Loucy (cell line): ENCODE results near the gene ACVR2B.

Source experiments
- CTCF ChIP-seq: fragments of 200-600 bp; sonication (generic); conservative IDR thresholded peaks from 2 replicates; pipeline ENCODE4 v1.5.1; 2014; ENCODE audit warnings: mild to moderate bottlenecking, antibody characterized with exemption, low read length
- EZH2phosphoT487 ChIP-seq: fragments of 200-600 bp; IDR thresholded peaks from 2 replicates; pipeline ENCODE4 v1.6.1; 2018; ENCODE audit warnings: antibody characterized with exemption, mild to moderate bottlenecking, moderate library complexity, borderline replicate concordance

- TF ChIP-seq CTCF, result no peak
- TF ChIP-seq EZH2phosphoT487, result no peak
Measured at GRCh38 chr3:38524141-38524739, 70.5 kb downstream of the ACVR2B start.
